Caco-2 (cell line): Measurements from ENCODE around the gene FRS2. TPM values are rescaled to one million over a fixed set of nuclear protein-coding genes. Genes with fewer than 3 reads are reported as not detected.

Source experiments
- BruUV-seq: library from RNA; stranded (reverse); fragments of 400-500 nt; replicated peaks from 2 replicates; lab custom pipeline; 2021; lab: Mats Ljungman, UMichigan
- CTCF ChIA-PET: fragments of 300-600 bp; sonication (Branson Sonifier 250); formaldehyde crosslinking; loops from one replicate; lab custom pipeline; 2022; ENCODE audit warnings: antibody characterized with exemption; lab: Charles Lee
- POLR2A ChIA-PET: fragments of 300-600 bp; sonication (Branson Sonifier 250); formaldehyde crosslinking; loops from one replicate; lab custom pipeline; 2022; ENCODE audit warnings: antibody characterized with exemption; lab: Charles Lee
- DNase-seq, 2 experiments: peaks; one replicate each; pipeline versions ENCODE4 v3.0.0 to v3.0.0-alpha.2; 2020 to 2022
- H3K27me3 ChIP-seq: replicated peaks from 2 replicates; pipeline ENCODE4 v1.6.0; 2011; ENCODE audit warnings: low read length; ENCODE audit not compliant: control insufficient read depth, insufficient read depth
- H3K36me3 ChIP-seq: 2 replicates; pipeline ENCODE4 v1.5.1; 2011; ENCODE audit warnings: low read length; ENCODE audit not compliant: control insufficient read depth, insufficient read depth
- H3K4me1 ChIP-seq: fragments of 250-450 bp; sonication (Bioruptor Pico); 2 replicates; pipeline ENCODE4 v1.5.1; 2020; ENCODE audit warnings: mild to moderate bottlenecking
- H3K4me3 ChIP-seq: 2 replicates; pipeline ENCODE4 v1.5.1; 2011; ENCODE audit warnings: low read depth, mild to moderate bottlenecking, control low read depth, low read length
- H3K9me3 ChIP-seq: fragments of 250-450 bp; sonication (Bioruptor Pico); 2 replicates; pipeline ENCODE4 v1.5.1; 2020; ENCODE audit warnings: mild to moderate bottlenecking, moderate library complexity
- H3K27ac Mint-ChIP-seq: one replicate; pipeline ENCODE4 v1.8.0; 2022; ENCODE audit warnings: mixed read lengths; ENCODE audit not compliant: unreplicated experiment
- H3K27me3 Mint-ChIP-seq: one replicate; pipeline ENCODE4 v1.8.0; 2022; ENCODE audit warnings: mixed read lengths; ENCODE audit not compliant: insufficient read depth, unreplicated experiment
- H3K36me3 Mint-ChIP-seq: one replicate; pipeline ENCODE4 v1.8.0; 2022; ENCODE audit warnings: mild to moderate bottlenecking, mixed read lengths; ENCODE audit not compliant: insufficient read depth, unreplicated experiment
- H3K4me1 Mint-ChIP-seq: one replicate; pipeline ENCODE4 v1.8.0; 2022; ENCODE audit warnings: low read depth, mixed read lengths; ENCODE audit not compliant: unreplicated experiment
- H3K4me3 Mint-ChIP-seq: one replicate; pipeline ENCODE4 v1.8.0; 2022; ENCODE audit warnings: mild to moderate bottlenecking, moderate library complexity, mixed read lengths; ENCODE audit not compliant: unreplicated experiment
- H3K9me3 Mint-ChIP-seq: one replicate; pipeline ENCODE4 v1.8.0; 2022; ENCODE audit warnings: mixed read lengths; ENCODE audit not compliant: unreplicated experiment
- intact Hi-C: fragments of 100-400 bp; cut with micrococcal nuclease; formaldehyde crosslinking; loops from one replicate; pipeline ENCODE4 v1.10.0; 2022; ENCODE audit not compliant: unreplicated experiment
- total RNA-seq: library from RNA; stranded (reverse); gene quantifications from 2 replicates; pipeline ENCODE4 v1.2.3, GENCODE V29; 2022
- TF ChIP-seq, protein P1 (sequence below), 2 experiments: fragments of 200-600 bp in 1 of 2; IDR thresholded peaks; 1 replicate in 1 of 2; 2 replicates in 1 of 2; pipeline versions ENCODE4 v1.5.1 to v1.8.0; 2011 to 2022; ENCODE audit warnings: antibody characterized with exemption in 1 of 2, control low read depth in 1 of 2, inconsistent platforms in 1 of 2, low read depth in 1 of 2, low read length in 1 of 2, mild to moderate bottlenecking in 1 of 2, moderate library complexity in 1 of 2; ENCODE audit not compliant: insufficient read depth in 1 of 2, severe bottlenecking in 1 of 2, unreplicated experiment in 1 of 2

FRS2 gene
- total RNA-seq, 1 experiment from 2014 or later = 82.3 TPM

DNA sequence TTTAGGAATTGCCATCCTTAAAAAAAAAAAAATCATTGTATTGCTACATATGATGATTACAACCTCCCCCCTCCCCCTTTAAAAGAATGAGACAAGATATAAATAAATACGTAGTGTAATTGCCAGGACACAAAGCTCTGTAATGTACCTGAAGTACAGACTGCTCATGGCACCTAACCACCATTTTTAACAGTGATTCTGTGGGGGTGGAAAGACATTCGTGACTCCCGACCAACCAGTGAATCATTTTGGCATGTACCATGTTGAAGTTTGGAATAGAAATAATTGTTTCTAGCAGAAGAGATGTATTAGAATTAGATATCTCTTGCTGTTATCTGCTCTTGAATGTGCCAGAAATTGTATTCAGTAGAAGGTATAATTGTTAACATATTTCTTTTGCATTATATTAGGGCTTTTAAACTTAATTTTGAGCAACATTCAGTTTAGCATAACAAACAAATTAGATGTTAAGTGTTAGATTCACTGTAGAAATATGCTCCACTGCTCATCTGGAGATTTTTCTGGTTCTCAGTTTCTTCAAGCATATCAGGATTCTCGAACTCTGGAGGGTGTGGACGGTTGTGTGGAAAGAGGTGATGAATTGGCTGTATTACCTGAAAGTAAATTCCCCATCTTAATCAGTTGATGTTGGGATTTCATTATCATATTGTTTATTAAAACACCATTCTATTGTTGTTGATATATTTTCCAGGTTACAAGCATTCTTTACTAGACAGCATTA lies 31.1 kb downstream of the FRS2 start:
- no TSS peak for BruUV-seq
- no peaks in the 10 kb centered on the region for H3K9me3 ChIP-seq
- TF ChIP-seq, protein P1, sequence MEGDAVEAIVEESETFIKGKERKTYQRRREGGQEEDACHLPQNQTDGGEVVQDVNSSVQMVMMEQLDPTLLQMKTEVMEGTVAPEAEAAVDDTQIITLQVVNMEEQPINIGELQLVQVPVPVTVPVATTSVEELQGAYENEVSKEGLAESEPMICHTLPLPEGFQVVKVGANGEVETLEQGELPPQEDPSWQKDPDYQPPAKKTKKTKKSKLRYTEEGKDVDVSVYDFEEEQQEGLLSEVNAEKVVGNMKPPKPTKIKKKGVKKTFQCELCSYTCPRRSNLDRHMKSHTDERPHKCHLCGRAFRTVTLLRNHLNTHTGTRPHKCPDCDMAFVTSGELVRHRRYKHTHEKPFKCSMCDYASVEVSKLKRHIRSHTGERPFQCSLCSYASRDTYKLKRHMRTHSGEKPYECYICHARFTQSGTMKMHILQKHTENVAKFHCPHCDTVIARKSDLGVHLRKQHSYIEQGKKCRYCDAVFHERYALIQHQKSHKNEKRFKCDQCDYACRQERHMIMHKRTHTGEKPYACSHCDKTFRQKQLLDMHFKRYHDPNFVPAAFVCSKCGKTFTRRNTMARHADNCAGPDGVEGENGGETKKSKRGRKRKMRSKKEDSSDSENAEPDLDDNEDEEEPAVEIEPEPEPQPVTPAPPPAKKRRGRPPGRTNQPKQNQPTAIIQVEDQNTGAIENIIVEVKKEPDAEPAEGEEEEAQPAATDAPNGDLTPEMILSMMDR (IDR thresholded peaks at IDR 0.05; ENCODE audit: insufficient read depth in 1 of 2, low read depth in 1 of 2, low read length in 1 of 2, severe bottlenecking in 1 of 2, unreplicated experiment in 1 of 2) = no peak
- Mint-ChIP-seq H3K4me3 (no peak overlapping the region), H3K36me3 (peaks cover 27% of the 10 kb centered on the region), H3K4me1 (peaks cover 46% of the 10 kb centered on the region), H3K9me3 (no peaks in the 10 kb centered on the region), H3K27me3 (no peaks in the 10 kb centered on the region), H3K27ac (no peak overlapping the region)
- H3K4me1 ChIP-seq = peaks cover 15% of the 10 kb centered on the region; the same call in 1 of the 2 replicates
- no peak for DNase-seq
- no peaks in the 10 kb centered on the region for H3K27me3 ChIP-seq
- H3K4me3 ChIP-seq = no peak overlapping the region
- ChIA-PET CTCF (interaction anchor here (0.6 kb wide), 1 partner anchor 11 kb away, joined by 4 read pairs; no protein-coding TSS in a partner anchor), POLR2A (interaction anchor here (0.6 kb wide), 1 partner anchor 714 kb away, joined by 4 read pairs; no protein-coding TSS in a partner anchor)
- intact Hi-C loops = no loop called here
- H3K36me3 ChIP-seq = no peaks in the 10 kb centered on the region

DNA sequence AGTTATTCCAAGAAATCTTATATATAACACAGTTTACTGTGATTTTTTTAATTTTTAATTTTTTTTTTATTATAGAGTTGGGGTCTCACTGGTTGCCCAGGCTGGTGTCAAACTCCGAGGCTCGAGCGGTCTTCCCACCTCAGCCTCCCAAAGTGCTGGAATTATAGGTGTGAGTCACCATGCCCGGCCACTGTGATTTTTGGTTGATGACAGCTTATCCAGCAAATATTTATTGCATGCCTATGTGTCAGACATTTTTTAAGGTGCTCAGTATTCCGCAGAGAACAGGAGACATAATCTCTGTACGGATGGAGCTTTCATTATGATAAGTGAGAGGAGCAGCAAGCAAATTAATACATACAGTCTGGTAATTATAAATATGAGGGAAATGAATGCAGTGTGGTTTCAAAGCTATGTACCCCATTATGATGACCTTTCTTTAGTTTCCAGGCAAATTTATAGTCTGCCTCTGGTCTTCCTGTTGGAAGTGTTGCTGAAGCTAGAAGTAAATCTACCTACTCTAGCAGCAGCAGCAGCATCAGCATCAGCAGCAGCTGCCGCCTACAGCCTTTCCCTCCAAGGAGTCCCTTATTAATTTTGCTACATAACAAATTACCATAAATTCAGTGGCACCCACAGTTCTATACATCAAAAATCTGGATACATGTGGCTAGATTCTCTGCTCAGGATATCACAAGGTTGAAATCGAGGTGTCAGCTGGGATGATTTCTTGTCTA lies 32.3 kb downstream of the FRS2 start:
- Mint-ChIP-seq H3K27ac (peak overlapping the region; percentile 64), H3K4me3 (no peak overlapping the region), H3K27me3 (no peaks in the 10 kb centered on the region), H3K36me3 (peaks cover 24% of the 10 kb centered on the region), H3K9me3 (no peaks in the 10 kb centered on the region), H3K4me1 (peaks cover 48% of the 10 kb centered on the region)
- Histone ChIP-seq H3K4me3 (no peak overlapping the region), H3K27me3 (no peaks in the 10 kb centered on the region), H3K9me3 (no peaks in the 10 kb centered on the region), H3K4me1 (peaks cover 11% of the 10 kb centered on the region; the same call in 1 of the 2 replicates), H3K36me3 (no peaks in the 10 kb centered on the region)
- DNase-seq = no peak
- CTCF ChIA-PET = no interaction called here
- POLR2A ChIA-PET = no interaction called here
- TF ChIP-seq, protein P1 (IDR thresholded peaks at IDR 0.05; ENCODE audit: insufficient read depth in 1 of 2, low read depth in 1 of 2, low read length in 1 of 2, severe bottlenecking in 1 of 2, unreplicated experiment in 1 of 2) = no peak
- intact Hi-C loops = no loop called here
- no TSS peak for BruUV-seq

DNA sequence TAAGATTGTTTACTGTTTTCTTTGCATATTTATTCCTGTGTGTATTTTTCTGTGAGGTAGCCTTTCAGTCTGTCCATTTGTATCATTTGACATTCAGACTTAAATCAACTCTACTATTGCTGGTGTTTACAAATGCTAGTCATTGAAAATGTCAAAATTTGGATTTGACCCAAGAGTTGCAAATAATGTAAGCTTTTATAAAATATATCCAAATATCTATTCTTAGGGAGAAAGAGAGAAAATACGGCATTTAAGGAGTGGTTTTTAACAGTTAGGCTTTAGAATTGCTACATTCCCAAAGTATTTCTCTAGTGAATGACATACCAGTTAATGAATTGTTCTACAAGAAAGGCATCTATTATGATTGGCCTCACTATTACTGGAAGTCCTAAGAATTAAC lies 37.9 kb downstream of the FRS2 start:
- Mint-ChIP-seq H3K27me3 (no peaks in the 10 kb centered on the region), H3K27ac (no peak overlapping the region), H3K4me1 (peaks cover 29% of the 10 kb centered on the region), H3K9me3 (no peaks in the 10 kb centered on the region), H3K4me3 (no peak overlapping the region), H3K36me3 (peaks cover 20% of the 10 kb centered on the region)
- Histone ChIP-seq H3K36me3 (no peaks in the 10 kb centered on the region), H3K4me3 (no peak overlapping the region), H3K9me3 (no peaks in the 10 kb centered on the region), H3K4me1 (peaks cover 14% of the 10 kb centered on the region), H3K27me3 (no peaks in the 10 kb centered on the region)
- CTCF ChIA-PET = no interaction called here
- DNase-seq = no peak
- POLR2A ChIA-PET = no interaction called here
- intact Hi-C loops = no loop called here
- TF ChIP-seq, protein P1 (IDR thresholded peaks at IDR 0.05; ENCODE audit: insufficient read depth in 1 of 2, low read depth in 1 of 2, low read length in 1 of 2, severe bottlenecking in 1 of 2, unreplicated experiment in 1 of 2) = no peak
- BruUV-seq = no TSS peak
